ENCODE measurements around the gene SWAP70.

The SWAP70 gene

DNA sequence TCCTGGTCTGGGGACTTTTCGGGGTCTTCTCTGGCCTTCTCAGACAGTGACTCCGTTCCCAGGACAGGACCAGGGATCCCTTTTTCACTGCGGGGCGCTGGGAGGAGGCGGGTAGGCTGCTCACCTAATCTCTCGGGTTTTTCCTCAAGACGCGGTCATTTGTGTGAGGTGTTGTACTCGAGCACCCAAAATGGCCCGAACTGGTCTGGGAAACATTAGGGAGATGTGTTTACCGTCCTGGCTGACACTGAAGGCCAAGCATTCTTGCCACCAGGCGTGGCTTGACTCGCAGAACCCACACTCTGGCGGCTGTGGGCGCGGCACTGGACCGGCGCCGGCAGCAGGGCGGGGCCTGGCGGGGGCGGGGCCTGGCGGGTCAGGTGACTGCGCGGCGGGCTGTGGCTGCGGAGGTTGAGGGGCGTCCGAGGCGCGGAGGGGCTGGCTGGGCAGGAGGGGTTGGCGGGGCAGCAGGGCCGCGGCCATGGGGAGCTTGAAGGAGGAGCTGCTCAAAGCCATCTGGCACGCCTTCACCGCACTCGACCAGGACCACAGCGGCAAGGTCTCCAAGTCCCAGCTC, at the start of gene SWAP70:
TSS of gene SWAP70 (plus strand) at position 379 of the 577 bp plus-strand sequence. CDS start at position 482, 103 bp downstream.
- peak within 1 kb of the TSS; percentile 90 to 95 for H3K4me3 ChIP-seq (replicated peaks in 1 of 2; ENCODE audit: low read depth in 2 of 2, low read length in 2 of 2)
- peak; percentile 89 to 94 for DNase-seq (ENCODE audit: low read depth in 2 of 2)
- TF ChIP-seq, protein P1, sequence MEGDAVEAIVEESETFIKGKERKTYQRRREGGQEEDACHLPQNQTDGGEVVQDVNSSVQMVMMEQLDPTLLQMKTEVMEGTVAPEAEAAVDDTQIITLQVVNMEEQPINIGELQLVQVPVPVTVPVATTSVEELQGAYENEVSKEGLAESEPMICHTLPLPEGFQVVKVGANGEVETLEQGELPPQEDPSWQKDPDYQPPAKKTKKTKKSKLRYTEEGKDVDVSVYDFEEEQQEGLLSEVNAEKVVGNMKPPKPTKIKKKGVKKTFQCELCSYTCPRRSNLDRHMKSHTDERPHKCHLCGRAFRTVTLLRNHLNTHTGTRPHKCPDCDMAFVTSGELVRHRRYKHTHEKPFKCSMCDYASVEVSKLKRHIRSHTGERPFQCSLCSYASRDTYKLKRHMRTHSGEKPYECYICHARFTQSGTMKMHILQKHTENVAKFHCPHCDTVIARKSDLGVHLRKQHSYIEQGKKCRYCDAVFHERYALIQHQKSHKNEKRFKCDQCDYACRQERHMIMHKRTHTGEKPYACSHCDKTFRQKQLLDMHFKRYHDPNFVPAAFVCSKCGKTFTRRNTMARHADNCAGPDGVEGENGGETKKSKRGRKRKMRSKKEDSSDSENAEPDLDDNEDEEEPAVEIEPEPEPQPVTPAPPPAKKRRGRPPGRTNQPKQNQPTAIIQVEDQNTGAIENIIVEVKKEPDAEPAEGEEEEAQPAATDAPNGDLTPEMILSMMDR (IDR thresholded peaks at IDR 0.05; ENCODE audit: low read depth, low read length) = peak; percentile 60

DNA sequence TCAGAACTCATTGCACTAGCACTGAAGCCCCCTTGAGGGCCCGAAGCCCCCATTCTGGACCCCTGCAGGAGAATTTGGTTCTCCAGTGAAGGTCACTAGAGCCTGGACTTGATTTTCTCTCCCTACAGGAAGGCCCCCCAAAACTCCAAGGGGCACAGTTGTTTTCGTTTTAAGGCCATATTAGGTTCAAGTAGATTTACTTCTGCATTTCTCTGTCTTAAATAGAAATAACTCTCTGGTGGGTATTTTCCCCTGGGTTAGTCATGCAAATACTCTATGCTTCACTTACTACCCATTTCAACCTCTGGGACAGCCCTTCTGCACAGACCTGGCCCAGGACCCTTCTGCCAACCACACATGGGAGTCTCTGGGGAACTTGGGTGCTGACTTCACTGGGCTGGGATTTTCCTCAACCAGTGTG, 48.8 kb upstream of the SWAP70 start:
- H3K4me3 ChIP-seq (replicated peaks in 1 of 2; ENCODE audit: low read depth in 2 of 2, low read length in 2 of 2) = no peak overlapping the region
- TF ChIP-seq, protein P1 (IDR thresholded peaks at IDR 0.05; ENCODE audit: low read depth, low read length) = no peak
- peak in 1 of 2 donors; percentile 52 for DNase-seq (ENCODE audit: low read depth in 2 of 2)

DNA sequence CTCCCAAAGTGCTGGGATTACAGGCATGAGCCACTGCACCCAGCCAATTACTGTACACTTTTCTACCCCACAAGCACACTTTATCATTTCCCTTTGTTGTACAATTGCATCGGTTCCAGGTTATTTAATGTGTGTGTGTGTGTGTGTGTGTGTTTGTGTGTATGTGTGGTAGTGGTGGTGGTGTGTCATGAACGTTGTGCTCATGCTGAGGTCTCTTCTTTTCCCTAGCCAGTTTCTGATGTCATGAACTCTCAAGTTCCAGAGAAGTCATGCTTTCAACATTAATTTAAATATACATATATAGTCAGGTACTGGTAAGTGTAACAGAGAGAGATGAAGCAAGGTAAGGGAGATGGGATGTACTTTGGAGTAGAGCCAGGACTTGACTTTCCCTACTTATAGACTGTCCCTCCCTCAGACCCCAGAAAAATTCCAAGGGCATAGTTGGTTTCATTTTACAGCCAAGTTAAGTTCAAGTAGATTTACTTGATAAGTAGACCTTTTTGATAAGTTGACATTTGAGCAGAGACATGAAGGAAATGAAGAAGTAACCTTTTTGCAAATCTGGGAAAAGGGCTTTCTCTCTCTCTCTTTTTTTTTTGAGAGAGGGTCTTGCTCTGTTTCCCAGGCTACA, 47.7 kb upstream of the SWAP70 start:
- TF ChIP-seq, protein P1 (IDR thresholded peaks at IDR 0.05; ENCODE audit: low read depth, low read length) = no peak
- H3K4me3 ChIP-seq (replicated peaks in 1 of 2; ENCODE audit: low read depth in 2 of 2, low read length in 2 of 2) = no peak overlapping the region
- peak; percentile 13 to 40 for DNase-seq (ENCODE audit: low read depth in 2 of 2)

DNA sequence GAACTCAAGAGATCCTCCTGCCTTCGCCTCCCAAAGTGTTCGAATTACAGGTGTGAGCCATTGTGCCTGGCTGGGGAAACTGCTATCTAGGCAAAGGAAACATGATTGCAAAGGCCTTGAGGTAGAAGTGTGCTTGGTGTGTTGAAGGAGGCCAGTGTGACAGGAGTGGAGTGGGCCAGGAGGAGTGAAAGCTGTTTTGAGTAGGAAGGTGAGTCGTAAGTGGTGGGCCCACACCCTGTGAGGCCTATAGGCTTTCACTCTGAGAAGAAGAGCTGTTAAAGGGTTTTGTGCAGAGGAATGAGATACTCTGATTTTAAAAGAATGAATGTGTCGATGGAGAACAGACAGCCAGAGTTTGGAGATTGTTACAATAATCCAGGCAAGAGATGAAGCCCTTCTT, 47.0 kb upstream of the SWAP70 start:
- H3K4me3 ChIP-seq (replicated peaks in 1 of 2; ENCODE audit: low read depth in 2 of 2, low read length in 2 of 2) = no peak overlapping the region
- peak in 1 of 2 donors; percentile 35 for DNase-seq (ENCODE audit: low read depth in 2 of 2)
- TF ChIP-seq, protein P1 (IDR thresholded peaks at IDR 0.05; ENCODE audit: low read depth, low read length) = no peak

DNA sequence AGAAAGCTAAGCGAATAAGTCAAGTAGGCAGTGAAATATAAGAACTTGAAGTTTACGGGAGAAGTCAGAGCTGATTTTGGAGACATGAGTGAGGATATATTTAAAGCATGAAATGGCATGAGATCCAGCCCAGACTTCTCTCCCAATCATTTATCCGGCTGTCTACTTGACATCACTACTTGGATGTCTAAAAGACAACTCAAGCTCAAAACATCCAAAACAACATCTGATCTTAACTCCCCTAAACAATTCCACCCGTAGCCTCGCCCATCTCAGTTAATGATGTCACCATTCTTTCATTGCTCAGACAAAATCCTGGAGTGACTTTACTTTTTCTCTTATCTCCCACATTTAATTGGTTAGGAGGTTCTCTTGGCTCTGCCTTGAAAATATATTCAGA, 45.9 kb upstream of the SWAP70 start:
- TF ChIP-seq, protein P1 (IDR thresholded peaks at IDR 0.05; ENCODE audit: low read depth, low read length) = no peak
- no peak overlapping the region for H3K4me3 ChIP-seq (replicated peaks in 1 of 2; ENCODE audit: low read depth in 2 of 2, low read length in 2 of 2)
- DNase-seq (ENCODE audit: low read depth in 2 of 2) = peak; percentile 29 to 80

DNA sequence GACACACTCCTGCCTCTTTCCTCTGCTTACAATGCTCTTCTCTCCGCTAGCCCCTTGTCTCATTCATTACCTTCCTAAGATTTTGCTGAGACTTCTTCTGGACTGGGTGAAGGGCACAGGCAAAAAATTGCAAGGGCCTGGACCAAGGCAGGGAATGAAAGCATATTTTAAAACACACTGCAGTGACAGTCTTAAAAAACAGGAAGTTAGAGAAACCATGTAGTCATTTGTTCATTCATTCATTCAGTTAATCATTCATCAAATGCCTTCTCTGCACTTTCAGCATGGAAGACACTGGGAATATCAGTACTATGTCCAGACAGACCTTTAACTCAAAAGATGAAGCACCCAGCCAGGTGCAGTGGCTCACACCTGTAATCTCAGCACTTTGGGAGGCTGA, 44.9 kb upstream of the SWAP70 start:
- H3K4me3 ChIP-seq (replicated peaks in 1 of 2; ENCODE audit: low read depth in 2 of 2, low read length in 2 of 2) = no peak overlapping the region
- no peak for DNase-seq (ENCODE audit: low read depth in 2 of 2)
- TF ChIP-seq, protein P1 (IDR thresholded peaks at IDR 0.05; ENCODE audit: low read depth, low read length) = no peak
